GM19193 (cell line): ENCODE data around the gene ASB16.

ENCODE experiments used
- POLR2A ChIP-seq: IDR thresholded peaks from 4 replicates; pipeline ENCODE4 v1.6.1; 2011; ENCODE audit not compliant: insufficient read depth, insufficient read length; ENCODE audit errors: extremely low read depth

Gene ASB16

DNA sequence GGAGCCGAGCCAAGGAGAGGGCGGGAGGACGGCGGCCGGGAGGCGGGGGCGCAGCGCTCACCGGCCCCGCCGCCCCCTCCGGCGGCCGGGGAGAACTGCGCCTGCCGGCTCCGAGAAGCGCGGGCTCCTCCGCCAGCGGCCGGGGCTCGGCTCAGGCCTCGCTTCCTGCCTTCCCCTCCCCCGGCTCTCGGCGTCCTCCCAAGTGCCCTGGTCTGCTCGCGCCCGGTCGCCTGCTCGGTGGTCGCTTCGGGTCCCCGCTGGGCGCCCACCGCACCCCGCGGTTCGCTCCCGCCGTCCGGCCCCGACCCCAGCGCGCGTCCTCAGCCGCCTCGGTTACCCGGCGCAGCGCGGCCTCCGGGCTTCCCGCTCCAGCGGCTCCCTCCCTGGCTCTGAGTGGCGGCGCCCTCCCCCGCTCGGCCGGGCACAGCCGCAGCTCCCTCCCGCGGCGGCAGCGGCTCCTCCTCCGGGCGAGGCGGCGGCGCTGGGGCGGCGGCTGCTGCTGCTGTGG is 48.7 kb downstream of the ASB16 start:
- peak; percentile 62 for TF ChIP-seq POLR2A

- no peak for TF ChIP-seq POLR2A
Measured at GRCh38 chr17:44219616-44220212, 49.2 kb downstream of the ASB16 start, which contains the start of gene UBTF. TSS of gene UBTF (minus strand) at chr17:44219675. CDS start at chr17:44218229, 1,446 bp downstream.

DNA sequence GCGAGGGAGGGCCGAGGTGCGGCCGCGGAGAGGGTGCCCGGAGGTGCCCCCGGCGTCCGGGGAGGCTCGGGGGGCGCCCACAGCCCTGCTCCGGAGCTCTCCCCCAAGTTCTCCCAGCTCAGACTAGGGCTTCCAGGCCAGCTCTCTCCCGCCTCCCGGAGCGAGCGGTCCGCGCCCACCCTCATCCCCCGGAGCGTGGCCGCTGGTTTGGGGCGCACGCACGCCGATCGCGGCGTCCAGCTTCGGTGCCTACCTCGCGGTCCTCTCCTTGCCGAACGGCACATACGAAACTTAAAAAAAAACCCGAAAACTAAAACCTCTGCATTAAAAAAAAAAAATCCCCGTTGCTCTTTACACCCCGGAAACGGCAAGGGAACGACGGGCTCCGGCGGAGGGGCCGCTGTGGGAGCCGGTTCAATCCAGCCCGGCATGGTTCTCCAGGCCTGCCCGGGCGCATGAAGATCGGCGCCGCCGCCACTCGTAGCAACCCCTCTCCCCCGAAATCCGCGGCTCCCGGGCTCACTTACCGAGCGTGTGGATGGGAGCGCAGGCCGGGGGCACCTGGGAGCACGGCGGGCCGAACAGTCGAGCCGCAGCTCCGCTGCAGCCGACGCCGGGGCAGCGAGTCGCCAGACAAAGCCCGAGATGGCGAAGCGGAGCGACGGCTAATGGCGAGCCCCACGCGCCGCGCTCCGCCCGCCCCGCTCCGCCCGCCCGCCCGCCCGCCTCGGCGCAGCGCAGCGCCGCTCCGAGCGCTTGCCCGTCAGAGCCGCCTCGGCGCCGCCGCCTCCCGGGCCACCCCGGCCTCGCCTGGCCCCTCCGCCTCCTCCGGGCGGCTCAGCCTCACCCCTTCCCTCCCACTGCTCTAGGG is 49.9 kb downstream of the ASB16 start:
- TF ChIP-seq POLR2A = peak; percentile 59

- TF ChIP-seq POLR2A = peak; percentile 43
Measured at GRCh38 chr17:44221084-44221861, 50.8 kb downstream of the ASB16 start.

- no peak for TF ChIP-seq POLR2A
Measured at GRCh38 chr17:44221862-44222111, 51.3 kb downstream of the ASB16 start.

- no peak for TF ChIP-seq POLR2A
Measured at GRCh38 chr17:44222112-44222869, 51.8 kb downstream of the ASB16 start.

DNA sequence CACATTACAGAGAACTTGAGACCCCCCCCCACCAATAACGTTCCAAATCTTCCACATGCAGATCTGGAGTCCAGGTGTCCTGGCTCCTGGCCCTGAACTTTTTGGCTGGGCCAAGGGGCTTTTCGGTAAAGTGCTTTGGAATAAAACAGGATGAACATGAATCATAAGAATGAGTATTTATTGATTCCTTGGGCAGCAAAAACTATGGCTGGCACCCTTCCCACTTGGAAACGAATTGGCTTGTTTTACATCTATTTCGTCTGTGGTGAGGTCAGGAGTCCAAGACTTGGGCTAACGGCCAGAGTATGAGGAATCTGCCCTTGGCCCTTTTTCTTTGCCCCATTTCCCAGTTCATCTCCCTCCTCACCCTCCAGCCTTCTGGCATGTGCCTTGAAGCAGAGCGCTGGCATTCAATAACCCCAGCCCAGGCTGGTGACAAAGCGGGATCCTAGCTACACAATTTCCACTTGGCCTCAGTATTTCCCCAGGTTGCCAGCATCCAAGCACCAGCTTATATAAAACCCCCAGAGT is 53.1 kb downstream of the ASB16 start:
- TF ChIP-seq POLR2A = no peak
